ENCODE measurements around the gene TNFSF8. TPM values are rescaled to one million over a fixed set of nuclear protein-coding genes. Genes with fewer than 3 reads are reported as not detected.

Gene TNFSF8, protein sequence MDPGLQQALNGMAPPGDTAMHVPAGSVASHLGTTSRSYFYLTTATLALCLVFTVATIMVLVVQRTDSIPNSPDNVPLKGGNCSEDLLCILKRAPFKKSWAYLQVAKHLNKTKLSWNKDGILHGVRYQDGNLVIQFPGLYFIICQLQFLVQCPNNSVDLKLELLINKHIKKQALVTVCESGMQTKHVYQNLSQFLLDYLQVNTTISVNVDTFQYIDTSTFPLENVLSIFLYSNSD
- total RNA-seq: not detected in 2 replicates

DNA sequence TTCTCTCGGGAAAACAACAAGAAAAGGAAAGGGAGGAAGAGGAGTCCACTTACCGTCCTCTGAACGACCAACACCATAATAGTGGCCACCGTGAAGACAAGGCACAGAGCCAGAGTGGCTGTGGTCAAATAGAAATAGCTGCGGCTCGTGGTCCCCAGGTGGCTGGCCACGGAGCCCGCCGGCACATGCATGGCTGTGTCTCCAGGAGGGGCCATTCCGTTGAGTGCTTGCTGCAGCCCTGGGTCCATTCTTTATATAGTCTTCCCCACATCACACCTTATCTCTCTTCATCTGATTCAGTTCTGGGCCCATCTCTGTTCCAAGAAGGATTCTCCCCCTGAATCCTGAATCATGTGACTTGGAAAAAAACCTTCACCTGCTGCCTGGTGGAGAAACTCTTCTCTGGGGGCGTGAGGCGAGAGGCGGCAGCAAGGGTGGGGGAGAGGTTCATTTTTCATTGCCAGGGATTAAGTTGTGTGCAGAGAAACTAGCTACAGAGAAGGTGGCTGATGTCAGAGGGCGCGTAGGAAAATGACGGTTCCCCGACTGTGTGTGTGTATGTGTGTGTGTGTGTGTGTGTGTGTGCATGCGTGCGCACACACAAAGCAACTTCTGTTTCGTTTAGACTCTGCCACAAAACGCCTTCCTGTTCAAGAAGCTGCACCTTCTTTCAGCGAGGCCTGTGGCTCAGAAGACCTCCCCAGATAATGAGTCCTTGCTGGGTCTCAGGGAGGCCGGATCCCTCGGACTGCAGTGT is at the start of gene TNFSF8:
Gene TNFSF8 (minus strand): TSS at position 536 of the 757 bp plus-strand sequence. CDS start 288 bp downstream, at position 248.

Other genes starting within 250 kb of the TNFSF8 start
- not detected in 2 replicates for gene TEX48, start 248.4 kb downstream of the TNFSF8 start, total RNA-seq
- 3.0 and 3.4 TPM in 2 replicates for gene TNFSF15, start 124.6 kb downstream of the TNFSF8 start, total RNA-seq
- 364 and 531 TPM in 2 replicates for gene TNC, start 187.6 kb upstream of the TNFSF8 start, total RNA-seq

All from uterine smooth muscle cell (primary cell).